Tibial nerve (tissue), 3 donors: ENCODE results near the gene ZCCHC24.

Experiments used
- POLR2A ChIP-seq, 2 donors: fragments of 450-650 bp; IDR thresholded peaks; one replicate each; pipeline ENCODE4 v1.6.1; 2017; ENCODE audit warnings: antibody characterized with exemption in 2 of 2, mild to moderate bottlenecking in 2 of 2, moderate library complexity in 2 of 2
- TF ChIP-seq, protein P1 (sequence below), 5 experiments: fragments of 200-600 bp in 3 of 5; fragments of 450-650 bp in 2 of 5; sonication (generic) in 3 of 5; IDR thresholded peaks; one replicate each; pipeline ENCODE4 v1.5.1; 2016 to 2019; ENCODE audit warnings: antibody characterized with exemption in 5 of 5, mild to moderate bottlenecking in 3 of 5, moderate library complexity in 2 of 5

DNA sequence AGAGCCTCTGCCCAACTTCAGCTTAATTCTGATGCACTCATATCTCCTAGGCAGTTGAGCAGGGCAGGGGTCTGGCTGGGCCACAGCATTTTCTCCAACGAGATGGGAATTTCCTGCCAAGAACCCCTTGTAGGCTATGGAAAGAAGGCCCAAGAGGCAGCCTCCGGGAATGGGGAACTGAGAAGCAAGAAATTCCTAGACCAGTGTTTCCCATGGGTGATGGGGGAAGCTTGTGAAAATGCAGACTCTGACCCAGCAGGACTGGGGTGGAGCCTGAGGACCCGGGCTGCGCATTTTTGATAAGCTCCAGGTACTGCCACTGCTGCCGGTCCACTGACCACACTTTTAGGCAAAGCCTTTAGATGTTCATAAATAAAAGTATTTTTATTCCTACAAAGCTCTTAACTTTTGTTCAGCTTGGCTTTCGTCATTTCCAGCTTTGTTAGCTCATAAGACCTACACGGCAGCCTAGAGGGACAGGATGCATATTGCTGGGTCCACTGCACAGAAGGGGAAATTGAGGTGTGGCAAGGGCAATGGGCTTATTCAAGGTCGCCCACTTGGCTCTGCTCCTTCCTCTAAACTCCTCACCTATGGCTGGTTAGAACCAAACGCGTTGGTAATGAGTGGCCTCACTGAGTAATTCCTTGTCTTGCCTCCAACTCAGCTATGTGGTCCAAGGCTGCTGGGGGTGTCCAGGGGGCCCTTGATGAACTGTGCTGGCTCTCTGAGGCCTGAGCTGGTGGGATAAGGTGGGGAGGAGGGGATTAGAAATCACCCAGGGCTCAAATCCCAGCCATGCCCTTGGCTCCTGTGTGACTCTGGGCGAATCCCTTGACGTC is 29.5 kb downstream of the ZCCHC24 start:
- TF ChIP-seq, protein P1, sequence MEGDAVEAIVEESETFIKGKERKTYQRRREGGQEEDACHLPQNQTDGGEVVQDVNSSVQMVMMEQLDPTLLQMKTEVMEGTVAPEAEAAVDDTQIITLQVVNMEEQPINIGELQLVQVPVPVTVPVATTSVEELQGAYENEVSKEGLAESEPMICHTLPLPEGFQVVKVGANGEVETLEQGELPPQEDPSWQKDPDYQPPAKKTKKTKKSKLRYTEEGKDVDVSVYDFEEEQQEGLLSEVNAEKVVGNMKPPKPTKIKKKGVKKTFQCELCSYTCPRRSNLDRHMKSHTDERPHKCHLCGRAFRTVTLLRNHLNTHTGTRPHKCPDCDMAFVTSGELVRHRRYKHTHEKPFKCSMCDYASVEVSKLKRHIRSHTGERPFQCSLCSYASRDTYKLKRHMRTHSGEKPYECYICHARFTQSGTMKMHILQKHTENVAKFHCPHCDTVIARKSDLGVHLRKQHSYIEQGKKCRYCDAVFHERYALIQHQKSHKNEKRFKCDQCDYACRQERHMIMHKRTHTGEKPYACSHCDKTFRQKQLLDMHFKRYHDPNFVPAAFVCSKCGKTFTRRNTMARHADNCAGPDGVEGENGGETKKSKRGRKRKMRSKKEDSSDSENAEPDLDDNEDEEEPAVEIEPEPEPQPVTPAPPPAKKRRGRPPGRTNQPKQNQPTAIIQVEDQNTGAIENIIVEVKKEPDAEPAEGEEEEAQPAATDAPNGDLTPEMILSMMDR (IDR thresholded peaks at IDR 0.05), result no peak
- no peak for TF ChIP-seq POLR2A (IDR thresholded peaks at IDR 0.05)
